H1 (cell line): Measurements from ENCODE around the gene PPFIA2. TPM values are rescaled to one million over a fixed set of nuclear protein-coding genes. Genes with fewer than 3 reads are reported as not detected.

Experiments used
- ASH2L ChIP-seq: fragments of 200-600, 300-600 bp; sonication (generic); IDR thresholded peaks from one replicate; pipeline ENCODE4 v1.7.1; 2017; ENCODE audit warnings: low read length
- EGR1 ChIP-seq: IDR thresholded peaks from 2 replicates; pipeline ENCODE4 v1.6.1; 2011; ENCODE audit warnings: low read depth, low read length, borderline replicate concordance
- KDM1A ChIP-seq: fragments of 200-600, 300-600 bp; sonication (generic); IDR thresholded peaks from 2 replicates; pipeline ENCODE4 v1.7.1; 2016; ENCODE audit warnings: mild to moderate bottlenecking, low read length, borderline replicate concordance
- RNF2 ChIP-seq: fragments of 200-900, 300-1000 bp; sonication (generic); IDR thresholded peaks from 2 replicates; pipeline ENCODE4 v1.7.1; 2016; ENCODE audit warnings: borderline replicate concordance, low read depth, mild to moderate bottlenecking, antibody characterized with exemption, low read length; ENCODE audit not compliant: poor library complexity, severe bottlenecking; ENCODE audit errors: missing control alignments
- SP2 ChIP-seq: IDR thresholded peaks from 2 replicates; pipeline ENCODE4 v1.6.1; 2012; ENCODE audit warnings: mild to moderate bottlenecking, low read length, inconsistent platforms
- SUZ12 ChIP-seq: fragments of 200-600 bp; sonication (generic); IDR thresholded peaks from 2 replicates; pipeline ENCODE4 v1.6.1; 2012; ENCODE audit warnings: mild to moderate bottlenecking, inconsistent platforms, low read length, moderate library complexity, mixed read lengths
- TAF1 ChIP-seq: IDR thresholded peaks from 2 replicates; pipeline ENCODE4 v1.6.1; 2011; ENCODE audit warnings: mild to moderate bottlenecking, low read depth, low read length
- polyA plus RNA-seq, 7 experiments: library from polyadenylated mRNA; depleted of rRNA in 3 of 7; stranded (reverse) in 5 of 7; unstranded in 2 of 7; fragments of >200 nt in 5 of 7; fragments of 200-250 nt in 2 of 7; gene quantifications; 1 replicate in 5 of 7; 2 replicates in 1 of 7; 4 replicates in 1 of 7; pipeline versions ENCODE4 v1.2.1 to v1.2.3, GENCODE V29; 2011 to 2013; ENCODE audit warnings: missing spikeins in 2 of 7, mixed read lengths in 2 of 7
- total RNA-seq: library from RNA; stranded (reverse); fragmentation: NEBNext Ultra II Directional; extraction: Animal tissue kit (Norgen Biotek cat#: 25700); gene quantifications from 2 replicates; pipeline ENCODE4 v1.2.1, GENCODE V29; 2021

The PPFIA2 gene
- total and polyA plus RNA-seq, 2 of the 8 experiments (the other 6 are each of a cell fraction or from before 2014, with no cell fraction given) = 1.2 to 1.8 TPM

GRCh38 chr12:81339071-81339470, 420.1 kb downstream of the PPFIA2 start (continued):
- TF ChIP-seq SP2 = no peak
- no peak for TF ChIP-seq RNF2
- TF ChIP-seq KDM1A = no peak
- no peak for TF ChIP-seq ASH2L
- TF ChIP-seq SUZ12 = no peak
- no peak for TF ChIP-seq EGR1
- TF ChIP-seq TAF1 = no peak
